ENCODE measurements around the gene LTB. TPM values are rescaled to one million over a fixed set of nuclear protein-coding genes. Genes with fewer than 3 reads are reported as not detected.

LTB gene
- total and polyA plus RNA-seq, 4 donors = 0.67 to 5.3 (median 1.5) TPM

DNA sequence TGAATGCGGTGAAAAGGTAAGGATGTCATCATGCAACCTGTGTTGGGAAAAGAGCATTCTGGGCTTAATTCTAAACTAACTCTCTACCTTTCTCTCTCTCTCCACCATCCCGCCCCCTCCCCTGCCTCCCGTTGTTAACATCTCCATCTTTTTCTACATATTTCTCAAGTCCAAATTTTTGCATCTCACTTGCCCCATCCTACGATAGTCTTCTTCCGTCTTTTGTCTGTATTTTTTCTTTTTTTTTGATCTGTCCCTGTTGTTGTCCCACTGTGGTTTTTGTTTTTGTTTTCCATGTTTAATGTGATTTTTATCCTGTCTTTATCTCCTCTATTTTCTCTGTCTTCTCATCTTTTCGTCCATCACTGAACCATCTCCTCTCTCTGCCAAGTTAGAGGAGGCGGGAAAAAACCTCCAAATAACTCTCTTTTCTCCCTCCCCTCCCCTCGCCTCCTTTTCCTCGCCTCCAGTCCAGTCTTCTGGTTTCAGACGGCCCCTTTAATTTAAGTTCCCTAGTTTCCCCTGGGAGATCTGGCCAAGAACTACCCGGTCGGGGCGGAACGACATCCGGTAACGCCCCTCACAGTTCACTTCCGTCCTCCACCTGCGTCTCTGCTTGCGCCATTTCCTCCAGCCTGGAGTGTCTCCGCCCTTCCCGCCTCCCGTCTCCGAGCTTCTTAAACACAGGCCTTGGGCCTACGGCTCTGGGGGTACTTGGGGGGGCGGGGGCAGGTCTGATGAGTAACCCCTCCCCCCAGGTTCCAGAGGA, 35.1 kb downstream of the LTB start, which contains the start of gene NFKBIL1 (continued):
- TF ChIP-seq, protein P1, sequence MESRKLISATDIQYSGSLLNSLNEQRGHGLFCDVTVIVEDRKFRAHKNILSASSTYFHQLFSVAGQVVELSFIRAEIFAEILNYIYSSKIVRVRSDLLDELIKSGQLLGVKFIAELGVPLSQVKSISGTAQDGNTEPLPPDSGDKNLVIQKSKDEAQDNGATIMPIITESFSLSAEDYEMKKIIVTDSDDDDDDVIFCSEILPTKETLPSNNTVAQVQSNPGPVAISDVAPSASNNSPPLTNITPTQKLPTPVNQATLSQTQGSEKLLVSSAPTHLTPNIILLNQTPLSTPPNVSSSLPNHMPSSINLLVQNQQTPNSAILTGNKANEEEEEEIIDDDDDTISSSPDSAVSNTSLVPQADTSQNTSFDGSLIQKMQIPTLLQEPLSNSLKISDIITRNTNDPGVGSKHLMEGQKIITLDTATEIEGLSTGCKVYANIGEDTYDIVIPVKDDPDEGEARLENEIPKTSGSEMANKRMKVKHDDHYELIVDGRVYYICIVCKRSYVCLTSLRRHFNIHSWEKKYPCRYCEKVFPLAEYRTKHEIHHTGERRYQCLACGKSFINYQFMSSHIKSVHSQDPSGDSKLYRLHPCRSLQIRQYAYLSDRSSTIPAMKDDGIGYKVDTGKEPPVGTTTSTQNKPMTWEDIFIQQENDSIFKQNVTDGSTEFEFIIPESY (IDR thresholded peaks at IDR 0.05) = no peak
- TF ChIP-seq HNF4G (IDR thresholded peaks at IDR 0.05) (no peak), FOXA2 (IDR thresholded peaks at IDR 0.05) (no peak), FOXA1 (IDR thresholded peaks at IDR 0.05) (no peak), EGR1 (IDR thresholded peaks at IDR 0.05; ENCODE audit: low read depth in 2 of 2) (peak in 1 of 2 donors; percentile 75), SP1 (IDR thresholded peaks at IDR 0.05) (peak; percentile 56), YY1 (IDR thresholded peaks at IDR 0.05) (peak; percentile 96)
- TF ChIP-seq, protein P2, sequence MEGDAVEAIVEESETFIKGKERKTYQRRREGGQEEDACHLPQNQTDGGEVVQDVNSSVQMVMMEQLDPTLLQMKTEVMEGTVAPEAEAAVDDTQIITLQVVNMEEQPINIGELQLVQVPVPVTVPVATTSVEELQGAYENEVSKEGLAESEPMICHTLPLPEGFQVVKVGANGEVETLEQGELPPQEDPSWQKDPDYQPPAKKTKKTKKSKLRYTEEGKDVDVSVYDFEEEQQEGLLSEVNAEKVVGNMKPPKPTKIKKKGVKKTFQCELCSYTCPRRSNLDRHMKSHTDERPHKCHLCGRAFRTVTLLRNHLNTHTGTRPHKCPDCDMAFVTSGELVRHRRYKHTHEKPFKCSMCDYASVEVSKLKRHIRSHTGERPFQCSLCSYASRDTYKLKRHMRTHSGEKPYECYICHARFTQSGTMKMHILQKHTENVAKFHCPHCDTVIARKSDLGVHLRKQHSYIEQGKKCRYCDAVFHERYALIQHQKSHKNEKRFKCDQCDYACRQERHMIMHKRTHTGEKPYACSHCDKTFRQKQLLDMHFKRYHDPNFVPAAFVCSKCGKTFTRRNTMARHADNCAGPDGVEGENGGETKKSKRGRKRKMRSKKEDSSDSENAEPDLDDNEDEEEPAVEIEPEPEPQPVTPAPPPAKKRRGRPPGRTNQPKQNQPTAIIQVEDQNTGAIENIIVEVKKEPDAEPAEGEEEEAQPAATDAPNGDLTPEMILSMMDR (IDR thresholded peaks at IDR 0.05; ENCODE audit: low read depth, low read length, missing input control) = peak; percentile 11
- TF ChIP-seq, protein P3, sequence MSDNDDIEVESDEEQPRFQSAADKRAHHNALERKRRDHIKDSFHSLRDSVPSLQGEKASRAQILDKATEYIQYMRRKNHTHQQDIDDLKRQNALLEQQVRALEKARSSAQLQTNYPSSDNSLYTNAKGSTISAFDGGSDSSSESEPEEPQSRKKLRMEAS (IDR thresholded peaks at IDR 0.05) = peak; percentile 67

DNA sequence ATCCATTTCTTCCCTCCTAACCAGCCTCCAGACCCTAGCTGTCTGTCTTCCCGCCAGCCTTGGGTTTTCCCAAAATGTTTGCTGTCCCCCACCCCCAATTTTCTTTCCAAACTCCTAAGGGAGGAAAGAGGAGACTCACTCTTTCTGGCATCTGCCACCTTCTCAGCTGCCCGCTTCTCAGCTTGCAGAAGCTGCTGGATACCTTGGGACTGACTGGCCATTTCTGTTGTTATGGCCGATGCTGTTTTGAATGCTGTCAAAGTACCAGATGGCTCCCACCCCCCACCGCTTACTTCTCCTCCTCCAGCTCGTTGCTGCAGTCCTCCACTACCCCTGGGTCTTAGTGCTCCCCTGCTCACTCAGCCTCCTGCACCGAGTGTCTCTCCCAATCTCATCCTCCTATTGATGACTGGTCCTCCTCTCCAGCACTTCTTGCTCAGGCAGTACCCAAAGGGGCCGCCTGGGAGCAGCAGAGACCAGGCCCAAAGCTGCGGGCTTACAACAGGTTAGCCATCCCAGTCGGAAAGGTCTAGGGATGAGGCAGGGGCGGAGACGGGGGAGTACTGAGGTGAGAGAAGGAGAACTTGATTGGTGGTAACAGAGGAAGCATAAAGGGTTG, 35.8 kb downstream of the LTB start, which contains the start of gene ATP6V1G2:
ATP6V1G2 (minus strand) TSS at position 270 of the 619 bp plus-strand sequence; CDS start at position 221, 49 bp downstream.
- Histone ChIP-seq H3K36me3 (ENCODE audit: control insufficient read depth in 4 of 4, insufficient read depth in 3 of 4, low read depth in 1 of 4, low read length in 3 of 4) (peaks cover 0 to 13% (median 10%) of the 10 kb centered on the region in 4 donors), H3K27me3 (ENCODE audit: control insufficient read depth in 4 of 4, insufficient read depth in 4 of 4, low read length in 3 of 4) (no peaks in the 10 kb centered on the region), H3K4me1 (ENCODE audit: control insufficient read depth in 4 of 4, insufficient read depth in 4 of 4, low read length in 3 of 4) (peaks cover 5 to 25% (median 17%) of the 10 kb centered on the region in 4 donors), H3K4me3 (ENCODE audit: low read depth in 1 of 3, low read length in 3 of 3) (peak within 1 kb of the TSS; percentile 15 to 78 (median 56)), H3K9ac (ENCODE audit: low read depth in 1 of 2, low read length in 2 of 2) (peak within 1 kb of the TSS; percentile 51 to 97), H3K9me3 (ENCODE audit: control insufficient read depth in 4 of 4, low read length in 3 of 4) (no peaks in the 10 kb centered on the region), H3K27ac (ENCODE audit: low read depth in 1 of 2, low read length in 2 of 2) (peak within 1 kb of the TSS; percentile 52 to 84)
- DNase-seq (ENCODE audit: low spot score) = peak; percentile 88
- 10% methylated on average over 11 of the region's 11 CpGs for WGBS
- TF ChIP-seq GABPA (IDR thresholded peaks at IDR 0.05 in 1 of 2, conservative IDR thresholded peaks at IDR 0.05 in 1 of 2) (no peak), RXRA (IDR thresholded peaks at IDR 0.05) (peak in 1 of 2 donors; percentile 48), RAD21 (IDR thresholded peaks at IDR 0.05) (peak; percentile 99 to 100), YY1 (IDR thresholded peaks at IDR 0.05) (no peak), HNF4A (conservative IDR thresholded peaks at IDR 0.05) (peak in 1 of 2 donors; percentile 14), JUND (IDR thresholded peaks at IDR 0.05) (no peak), HNF4G (IDR thresholded peaks at IDR 0.05) (no peak), EGR1 (IDR thresholded peaks at IDR 0.05; ENCODE audit: low read depth in 2 of 2) (no peak), TAF1 (conservative IDR thresholded peaks at IDR 0.05) (no peak), SP1 (IDR thresholded peaks at IDR 0.05) (no peak), NR2F2 (IDR thresholded peaks at IDR 0.05) (peak; percentile 16), FOXA2 (IDR thresholded peaks at IDR 0.05) (no peak), FOXA1 (IDR thresholded peaks at IDR 0.05) (no peak)
- TF ChIP-seq, protein P4, sequence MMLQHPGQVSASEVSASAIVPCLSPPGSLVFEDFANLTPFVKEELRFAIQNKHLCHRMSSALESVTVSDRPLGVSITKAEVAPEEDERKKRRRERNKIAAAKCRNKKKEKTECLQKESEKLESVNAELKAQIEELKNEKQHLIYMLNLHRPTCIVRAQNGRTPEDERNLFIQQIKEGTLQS (IDR thresholded peaks at IDR 0.05) = no peak
- TF ChIP-seq, protein P3 (IDR thresholded peaks at IDR 0.05) = no peak
- TF ChIP-seq, protein P2 (IDR thresholded peaks at IDR 0.05; ENCODE audit: low read depth, low read length, missing input control) = peak; percentile 98
- TF ChIP-seq, protein P5, sequence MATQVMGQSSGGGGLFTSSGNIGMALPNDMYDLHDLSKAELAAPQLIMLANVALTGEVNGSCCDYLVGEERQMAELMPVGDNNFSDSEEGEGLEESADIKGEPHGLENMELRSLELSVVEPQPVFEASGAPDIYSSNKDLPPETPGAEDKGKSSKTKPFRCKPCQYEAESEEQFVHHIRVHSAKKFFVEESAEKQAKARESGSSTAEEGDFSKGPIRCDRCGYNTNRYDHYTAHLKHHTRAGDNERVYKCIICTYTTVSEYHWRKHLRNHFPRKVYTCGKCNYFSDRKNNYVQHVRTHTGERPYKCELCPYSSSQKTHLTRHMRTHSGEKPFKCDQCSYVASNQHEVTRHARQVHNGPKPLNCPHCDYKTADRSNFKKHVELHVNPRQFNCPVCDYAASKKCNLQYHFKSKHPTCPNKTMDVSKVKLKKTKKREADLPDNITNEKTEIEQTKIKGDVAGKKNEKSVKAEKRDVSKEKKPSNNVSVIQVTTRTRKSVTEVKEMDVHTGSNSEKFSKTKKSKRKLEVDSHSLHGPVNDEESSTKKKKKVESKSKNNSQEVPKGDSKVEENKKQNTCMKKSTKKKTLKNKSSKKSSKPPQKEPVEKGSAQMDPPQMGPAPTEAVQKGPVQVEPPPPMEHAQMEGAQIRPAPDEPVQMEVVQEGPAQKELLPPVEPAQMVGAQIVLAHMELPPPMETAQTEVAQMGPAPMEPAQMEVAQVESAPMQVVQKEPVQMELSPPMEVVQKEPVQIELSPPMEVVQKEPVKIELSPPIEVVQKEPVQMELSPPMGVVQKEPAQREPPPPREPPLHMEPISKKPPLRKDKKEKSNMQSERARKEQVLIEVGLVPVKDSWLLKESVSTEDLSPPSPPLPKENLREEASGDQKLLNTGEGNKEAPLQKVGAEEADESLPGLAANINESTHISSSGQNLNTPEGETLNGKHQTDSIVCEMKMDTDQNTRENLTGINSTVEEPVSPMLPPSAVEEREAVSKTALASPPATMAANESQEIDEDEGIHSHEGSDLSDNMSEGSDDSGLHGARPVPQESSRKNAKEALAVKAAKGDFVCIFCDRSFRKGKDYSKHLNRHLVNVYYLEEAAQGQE (IDR thresholded peaks at IDR 0.05) = no peak
- TF ChIP-seq, protein P1 (IDR thresholded peaks at IDR 0.05) = no peak

Measured in liver (tissue), 9 donors.